Smooth muscle cell (in vitro differentiated cells): Measurements from ENCODE around the gene FGF4. TPM values are rescaled to one million over a fixed set of nuclear protein-coding genes. Genes with fewer than 3 reads are reported as not detected.

Experiments used
- DNase-seq: peaks from one replicate; lab custom pipeline; 2025; ENCODE audit not compliant: unreplicated experiment; lab: John Stamatoyannopoulos, UW
- H2AFZ ChIP-seq: fragments of 200-600 bp; sonication (generic); 2 replicates; pipeline ENCODE4 v1.6.0; 2016; ENCODE audit warnings: antibody characterized with exemption, low read depth, mild to moderate bottlenecking
- H3F3A ChIP-seq: fragments of 200-600 bp; sonication (generic); 2 replicates; pipeline ENCODE4 v1.6.0; 2017; ENCODE audit warnings: antibody characterized with exemption, low read depth
- H3K27ac ChIP-seq: fragments of 200-600 bp; sonication (generic); 2 replicates; pipeline ENCODE4 v1.5.1; 2016; ENCODE audit warnings: low read depth, mild to moderate bottlenecking
- H3K27me3 ChIP-seq: fragments of 200-600 bp; sonication (generic); 2 replicates; pipeline ENCODE4 v1.6.1; 2016; ENCODE audit warnings: low read depth, mild to moderate bottlenecking
- H3K36me3 ChIP-seq: fragments of 200-600 bp; sonication (generic); 2 replicates; pipeline ENCODE4 v1.5.1; 2016; ENCODE audit warnings: low read depth
- H3K4me1 ChIP-seq: fragments of 200-600 bp; sonication (generic); 2 replicates; pipeline ENCODE4 v1.5.1; 2016; ENCODE audit warnings: low read depth
- H3K4me2 ChIP-seq: fragments of 200-600 bp; sonication (generic); 2 replicates; pipeline ENCODE4 v1.6.0; 2016; ENCODE audit warnings: mild to moderate bottlenecking
- H3K4me3 ChIP-seq: fragments of 200-600 bp; sonication (generic); 2 replicates; pipeline ENCODE4 v1.5.1; 2016; ENCODE audit warnings: mild to moderate bottlenecking
- H3K79me2 ChIP-seq: fragments of 200-600 bp; sonication (generic); 2 replicates; pipeline ENCODE4 v1.6.0; 2016; ENCODE audit warnings: low read depth, mild to moderate bottlenecking
- H3K9ac ChIP-seq: fragments of 200-600 bp; sonication (generic); 2 replicates; pipeline ENCODE4 v1.6.0; 2016; ENCODE audit warnings: low read depth
- H3K9me3 ChIP-seq: fragments of 200-600 bp; sonication (generic); replicated peaks from 2 replicates; pipeline ENCODE4 v1.5.1; 2016; ENCODE audit warnings: low read depth
- H4K20me1 ChIP-seq: fragments of 200-600 bp; sonication (generic); 2 replicates; pipeline ENCODE4 v1.6.0; 2016; ENCODE audit warnings: low read depth
- CTCF ChIP-seq: fragments of 200-600 bp; sonication (generic); IDR thresholded peaks from 2 replicates; pipeline ENCODE4 v1.5.1; 2017; ENCODE audit warnings: borderline replicate concordance, mild to moderate bottlenecking, antibody characterized with exemption; ENCODE audit not compliant: insufficient read depth, poor library complexity, severe bottlenecking
- WGBS: methylation state at CpG from one replicate; pipeline ENCODE4 v1.1.7; 2016; ENCODE audit warnings: low lambda C conversion rate; 5-methylcytosine and 5-hydroxymethylcytosine counted together
- polyA plus RNA-seq: library from polyadenylated mRNA; unstranded; fragments of >200 nt; fragmentation: Nextera tagmentation; extraction: Ambion mirVana; gene quantifications from 2 replicates; pipeline ENCODE4 v1.2.1, GENCODE V29; 2016
- total RNA-seq: library from RNA; depleted of rRNA; stranded (reverse); fragments of >200 nt; gene quantifications from 2 replicates; pipeline ENCODE4 v1.2.3, GENCODE V29; 2014

FGF4 gene
- total and polyA plus RNA-seq, 2 experiments from 2014 or later = not detected

GRCh38 chr11:69821511-69822040, 46.4 kb upstream of the FGF4 start:
- no peak overlapping the region for H3K9ac ChIP-seq
- WGBS = 91% methylated on average over 17 of the region's 17 CpGs
- no peaks in the 10 kb centered on the region for H3F3A ChIP-seq
- peaks cover 14% of the 10 kb centered on the region for H3K4me1 ChIP-seq
- no peak overlapping the region for H3K27ac ChIP-seq
- H3K27me3 ChIP-seq = peaks cover 72% of the 10 kb centered on the region
- no peaks in the 10 kb centered on the region for H3K9me3 ChIP-seq
- no peaks in the 10 kb centered on the region for H4K20me1 ChIP-seq
- H3K79me2 ChIP-seq = no peaks in the 10 kb centered on the region
- TF ChIP-seq CTCF = no peak
- no peak overlapping the region for H2AFZ ChIP-seq
- H3K36me3 ChIP-seq = no peaks in the 10 kb centered on the region
- no peak overlapping the region for H3K4me2 ChIP-seq
- no peak overlapping the region for H3K4me3 ChIP-seq
- DNase-seq = no peak

GRCh38 chr11:69820441-69820840, 45.3 kb upstream of the FGF4 start:
- WGBS = 66% methylated on average over 5 of the region's 5 CpGs
- peaks cover 14% of the 10 kb centered on the region for H3K4me1 ChIP-seq
- no peak for TF ChIP-seq CTCF
- no peaks in the 10 kb centered on the region for H3K9me3 ChIP-seq
- no peaks in the 10 kb centered on the region for H3K36me3 ChIP-seq
- H3K4me3 ChIP-seq = no peak overlapping the region
- H3K4me2 ChIP-seq = no peak overlapping the region
- no peak overlapping the region for H2AFZ ChIP-seq
- H3K9ac ChIP-seq = no peak overlapping the region
- no peaks in the 10 kb centered on the region for H3F3A ChIP-seq
- H3K27me3 ChIP-seq = peaks cover 83% of the 10 kb centered on the region
- H3K27ac ChIP-seq = no peak overlapping the region
- no peaks in the 10 kb centered on the region for H4K20me1 ChIP-seq
- DNase-seq = no peak
- H3K79me2 ChIP-seq = no peaks in the 10 kb centered on the region

- H4K20me1 ChIP-seq = no peaks in the 10 kb centered on the region
- H3K4me3 ChIP-seq = no peak overlapping the region
- no peak overlapping the region for H3K27ac ChIP-seq
- no peak overlapping the region for H2AFZ ChIP-seq
- H3K36me3 ChIP-seq = no peaks in the 10 kb centered on the region
- H3K9me3 ChIP-seq = no peaks in the 10 kb centered on the region
- H3K79me2 ChIP-seq = no peaks in the 10 kb centered on the region
- TF ChIP-seq CTCF = no peak
- peaks cover 89% of the 10 kb centered on the region for H3K27me3 ChIP-seq
- H3K4me1 ChIP-seq = peaks cover 14% of the 10 kb centered on the region
- no peaks in the 10 kb centered on the region for H3F3A ChIP-seq
- DNase-seq = no peak
- WGBS = 7% methylated on average over 33 of the region's 40 CpGs
- no peak overlapping the region for H3K4me2 ChIP-seq
- H3K9ac ChIP-seq = no peak overlapping the region
These were observed 44.5 kb upstream of the FGF4 start for GRCh38 chr11:69819541-69820070.
